HepG2 (cell line): ENCODE data around the gene ARHGAP35. TPM values are rescaled to one million over a fixed set of nuclear protein-coding genes. Genes with fewer than 3 reads are reported as not detected.

ENCODE experiments used
- BCL6 ChIP-seq: IDR thresholded peaks from 2 replicates; pipeline ENCODE4 v1.6.1; 2016; ENCODE audit warnings: missing genetic modification reagents, missing compliant biosample characterization
- ERF ChIP-seq: IDR thresholded peaks from 2 replicates; pipeline ENCODE4 v1.6.1; 2018; ENCODE audit warnings: missing biosample characterization, missing genetic modification reagents
- HMG20B ChIP-seq: conservative IDR thresholded peaks from 2 replicates; pipeline ENCODE4 v1.6.1; 2016; ENCODE audit warnings: missing genetic modification reagents, missing compliant biosample characterization
- KAT2B ChIP-seq: fragments of 150-350 bp; IDR thresholded peaks from 2 replicates; pipeline ENCODE4 v1.6.1; 2014; ENCODE audit warnings: low read depth, low read length, borderline replicate concordance
- KMT2A ChIP-seq: sonication (generic); formaldehyde crosslinking; IDR thresholded peaks from 2 replicates; pipeline ENCODE4 v1.4.0; 2020; ENCODE audit warnings: missing genetic modification reagents
- NFIC ChIP-seq: IDR thresholded peaks from 2 replicates; pipeline ENCODE4 v1.6.1; 2012; ENCODE audit warnings: mild to moderate bottlenecking, low read length, inconsistent platforms
- SMARCE1 ChIP-seq: fragments of 450-650 bp; IDR thresholded peaks from 2 replicates; pipeline ENCODE4 v1.6.1; 2017; ENCODE audit warnings: borderline replicate concordance
- YEATS2 ChIP-seq: sonication (generic); formaldehyde crosslinking; IDR thresholded peaks from 2 replicates; pipeline ENCODE4 v1.4.0; 2020; ENCODE audit warnings: missing genetic modification reagents, borderline replicate concordance
- ZBTB42 ChIP-seq: sonication (generic); formaldehyde crosslinking; IDR thresholded peaks from 2 replicates; pipeline ENCODE4 v1.5.0; 2020; ENCODE audit warnings: mild to moderate bottlenecking, missing genetic modification reagents
- ZEB1 ChIP-seq: IDR thresholded peaks from 2 replicates; pipeline ENCODE4 v1.6.1; 2012; ENCODE audit warnings: mild to moderate bottlenecking, low read depth, inconsistent platforms; ENCODE audit not compliant: insufficient replicate concordance
- ZNF780A ChIP-seq: sonication (generic); formaldehyde crosslinking; IDR thresholded peaks from 2 replicates; pipeline ENCODE4 v1.8.0; 2022; ENCODE audit warnings: mild to moderate bottlenecking, missing genetic modification reagents, moderate library complexity
- polyA plus RNA-seq, 8 experiments: library from polyadenylated mRNA; depleted of rRNA in 3 of 8; stranded (reverse) in 7 of 8; unstranded in 1 of 8; fragments of >200 nt; fragmentation: Illumina TruSeq in 4 of 8; extraction: Trizol in 4 of 8; gene quantifications; 2 replicates each; pipeline versions ENCODE4 v1.2.1 to v1.2.3, GENCODE V29; 2011 to 2016; ENCODE audit warnings: low read depth in 4 of 8, missing spikeins in 1 of 8, mixed read lengths in 1 of 8; ENCODE audit not compliant: insufficient read depth in 1 of 8
- total RNA-seq, 5 experiments: library from RNA; depleted of rRNA; stranded (reverse); fragments of >200 nt; fragmentation: Illumina TruSeq; extraction: Trizol; gene quantifications; 2 replicates each; pipeline ENCODE4 v1.2.3, GENCODE V29; 2016; ENCODE audit warnings: low read depth in 1 of 5
- TF ChIP-seq, protein P1 (sequence below): IDR thresholded peaks from 2 replicates; pipeline ENCODE4 v1.6.1; 2016; ENCODE audit warnings: mild to moderate bottlenecking, missing biosample characterization, missing genetic modification reagents
- TF ChIP-seq, protein P2 (sequence below): sonication (generic); formaldehyde crosslinking; IDR thresholded peaks from 2 replicates; pipeline ENCODE4 v1.5.0; 2020; ENCODE audit warnings: mild to moderate bottlenecking, missing genetic modification reagents, borderline replicate concordance
- TF ChIP-seq, protein P3 (sequence below): IDR thresholded peaks from 2 replicates; pipeline ENCODE4 v1.6.1; 2018; ENCODE audit warnings: missing genetic modification reagents, mild to moderate bottlenecking, missing compliant biosample characterization
- TF ChIP-seq, protein P4 (sequence below): IDR thresholded peaks from 2 replicates; pipeline ENCODE4 v1.6.1; 2012; ENCODE audit warnings: inconsistent platforms
- TF ChIP-seq, protein P5 (sequence below): sonication (generic); formaldehyde crosslinking; IDR thresholded peaks from 2 replicates; pipeline ENCODE4 v1.4.0; 2020; ENCODE audit warnings: missing genetic modification reagents
- TF ChIP-seq, protein P6 (sequence below): sonication (generic); formaldehyde crosslinking; IDR thresholded peaks from 2 replicates; pipeline ENCODE4 v1.8.1; 2023; ENCODE audit warnings: mild to moderate bottlenecking, inconsistent platforms, moderate library complexity, missing genetic modification reagents, borderline replicate concordance
- TF ChIP-seq, protein P7 (sequence below): IDR thresholded peaks from 2 replicates; pipeline ENCODE4 v1.4.0; 2020; ENCODE audit warnings: mild to moderate bottlenecking, missing genetic modification reagents

Gene ARHGAP35
- total and polyA plus RNA-seq, 2 of the 13 experiments (the other 11 are each of a cell fraction or from before 2014, with no cell fraction given): 30.1 to 30.2 TPM

DNA sequence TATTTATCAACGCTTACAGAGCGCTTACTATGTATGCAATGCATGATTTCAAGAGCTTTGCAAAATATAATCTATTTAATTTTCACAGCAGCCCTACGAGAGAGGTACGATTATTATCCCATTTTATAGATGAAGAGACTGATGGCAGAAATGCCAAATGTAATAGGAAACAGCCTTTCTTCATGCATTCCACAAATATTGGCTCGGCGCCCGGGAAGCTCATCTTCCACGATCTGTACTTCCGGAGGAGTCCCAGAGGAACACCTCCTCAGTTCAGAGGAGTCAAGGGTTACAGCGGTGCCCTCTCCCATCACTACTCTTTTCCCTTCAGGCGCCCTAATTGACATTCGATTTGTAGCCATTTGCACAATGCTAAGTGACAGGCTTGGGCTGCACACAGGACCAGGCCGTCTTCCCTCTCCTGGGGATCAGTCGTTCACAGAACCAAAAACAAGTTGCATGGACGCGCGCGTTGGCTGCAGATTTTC, 1.1 kb upstream of the ARHGAP35 start (continued):
- TF ChIP-seq KMT2A (0 out of 2 replicates have a peak, but pooled peaks have one; percentile 24), KAT2B (no peak), YEATS2 (peak; percentile 78), HMG20B (CRISPR knock-in tag) (0 out of 2 replicates have a peak, but pooled peaks have one; percentile 19), NFIC (peak; percentile 58), ZEB1 (peak; percentile 61), ERF (CRISPR knock-in tag) (no peak), ZBTB42 (no peak), ZNF780A (CRISPR knock-in tag) (0 out of 2 replicates have a peak, but pooled peaks have one; percentile 3), SMARCE1 (no peak), BCL6 (CRISPR knock-in tag) (0 out of 2 replicates have a peak, but pooled peaks have one; percentile 35)
- TF ChIP-seq, protein P1, sequence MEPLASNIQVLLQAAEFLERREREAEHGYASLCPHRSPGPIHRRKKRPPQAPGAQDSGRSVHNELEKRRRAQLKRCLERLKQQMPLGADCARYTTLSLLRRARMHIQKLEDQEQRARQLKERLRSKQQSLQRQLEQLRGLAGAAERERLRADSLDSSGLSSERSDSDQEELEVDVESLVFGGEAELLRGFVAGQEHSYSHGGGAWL (CRISPR knock-in tag): peak; percentile 43; the same call in 1 of the 2 replicates
- TF ChIP-seq, protein P2, sequence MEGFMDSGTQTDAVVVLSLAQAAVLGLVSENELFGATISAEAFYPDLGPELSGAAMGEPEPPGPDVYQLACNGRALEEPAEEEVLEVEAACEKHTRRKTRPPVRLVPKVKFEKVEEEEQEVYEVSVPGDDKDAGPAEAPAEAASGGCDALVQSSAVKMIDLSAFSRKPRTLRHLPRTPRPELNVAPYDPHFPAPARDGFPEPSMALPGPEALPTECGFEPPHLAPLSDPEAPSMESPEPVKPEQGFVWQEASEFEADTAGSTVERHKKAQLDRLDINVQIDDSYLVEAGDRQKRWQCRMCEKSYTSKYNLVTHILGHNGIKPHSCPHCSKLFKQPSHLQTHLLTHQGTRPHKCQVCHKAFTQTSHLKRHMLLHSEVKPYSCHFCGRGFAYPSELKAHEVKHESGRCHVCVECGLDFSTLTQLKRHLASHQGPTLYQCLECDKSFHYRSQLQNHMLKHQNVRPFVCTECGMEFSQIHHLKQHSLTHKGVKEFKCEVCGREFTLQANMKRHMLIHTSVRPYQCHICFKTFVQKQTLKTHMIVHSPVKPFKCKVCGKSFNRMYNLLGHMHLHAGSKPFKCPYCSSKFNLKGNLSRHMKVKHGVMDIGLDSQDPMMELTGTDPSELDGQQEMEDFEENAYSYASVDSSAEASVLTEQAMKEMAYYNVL (CRISPR knock-in tag): peak; percentile 47; the same call in 1 of the 2 replicates
- TF ChIP-seq, protein P3, sequence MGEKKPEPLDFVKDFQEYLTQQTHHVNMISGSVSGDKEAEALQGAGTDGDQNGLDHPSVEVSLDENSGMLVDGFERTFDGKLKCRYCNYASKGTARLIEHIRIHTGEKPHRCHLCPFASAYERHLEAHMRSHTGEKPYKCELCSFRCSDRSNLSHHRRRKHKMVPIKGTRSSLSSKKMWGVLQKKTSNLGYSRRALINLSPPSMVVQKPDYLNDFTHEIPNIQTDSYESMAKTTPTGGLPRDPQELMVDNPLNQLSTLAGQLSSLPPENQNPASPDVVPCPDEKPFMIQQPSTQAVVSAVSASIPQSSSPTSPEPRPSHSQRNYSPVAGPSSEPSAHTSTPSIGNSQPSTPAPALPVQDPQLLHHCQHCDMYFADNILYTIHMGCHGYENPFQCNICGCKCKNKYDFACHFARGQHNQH (CRISPR knock-in tag): no peak
- TF ChIP-seq, protein P4, sequence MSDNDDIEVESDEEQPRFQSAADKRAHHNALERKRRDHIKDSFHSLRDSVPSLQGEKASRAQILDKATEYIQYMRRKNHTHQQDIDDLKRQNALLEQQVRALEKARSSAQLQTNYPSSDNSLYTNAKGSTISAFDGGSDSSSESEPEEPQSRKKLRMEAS: no peak
- TF ChIP-seq, protein P5, sequence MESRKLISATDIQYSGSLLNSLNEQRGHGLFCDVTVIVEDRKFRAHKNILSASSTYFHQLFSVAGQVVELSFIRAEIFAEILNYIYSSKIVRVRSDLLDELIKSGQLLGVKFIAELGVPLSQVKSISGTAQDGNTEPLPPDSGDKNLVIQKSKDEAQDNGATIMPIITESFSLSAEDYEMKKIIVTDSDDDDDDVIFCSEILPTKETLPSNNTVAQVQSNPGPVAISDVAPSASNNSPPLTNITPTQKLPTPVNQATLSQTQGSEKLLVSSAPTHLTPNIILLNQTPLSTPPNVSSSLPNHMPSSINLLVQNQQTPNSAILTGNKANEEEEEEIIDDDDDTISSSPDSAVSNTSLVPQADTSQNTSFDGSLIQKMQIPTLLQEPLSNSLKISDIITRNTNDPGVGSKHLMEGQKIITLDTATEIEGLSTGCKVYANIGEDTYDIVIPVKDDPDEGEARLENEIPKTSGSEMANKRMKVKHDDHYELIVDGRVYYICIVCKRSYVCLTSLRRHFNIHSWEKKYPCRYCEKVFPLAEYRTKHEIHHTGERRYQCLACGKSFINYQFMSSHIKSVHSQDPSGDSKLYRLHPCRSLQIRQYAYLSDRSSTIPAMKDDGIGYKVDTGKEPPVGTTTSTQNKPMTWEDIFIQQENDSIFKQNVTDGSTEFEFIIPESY: 0 out of 2 replicates have a peak, but pooled peaks have one; percentile 15
- TF ChIP-seq, protein P6, sequence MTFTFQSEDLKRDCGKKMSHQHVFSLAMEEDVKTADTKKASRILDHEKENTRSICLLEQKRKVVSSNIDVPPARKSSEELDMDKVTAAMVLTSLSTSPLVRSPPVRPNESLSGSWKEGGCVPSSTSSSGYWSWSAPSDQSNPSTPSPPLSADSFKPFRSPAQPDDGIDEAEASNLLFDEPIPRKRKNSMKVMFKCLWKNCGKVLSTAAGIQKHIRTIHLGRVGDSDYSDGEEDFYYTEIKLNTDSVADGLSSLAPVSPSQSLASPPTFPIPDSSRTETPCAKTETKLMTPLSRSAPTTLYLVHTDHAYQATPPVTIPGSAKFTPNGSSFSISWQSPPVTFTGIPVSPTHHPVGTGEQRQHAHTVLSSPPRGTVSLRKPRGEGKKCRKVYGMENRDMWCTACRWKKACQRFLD: no peak
- TF ChIP-seq, protein P7, sequence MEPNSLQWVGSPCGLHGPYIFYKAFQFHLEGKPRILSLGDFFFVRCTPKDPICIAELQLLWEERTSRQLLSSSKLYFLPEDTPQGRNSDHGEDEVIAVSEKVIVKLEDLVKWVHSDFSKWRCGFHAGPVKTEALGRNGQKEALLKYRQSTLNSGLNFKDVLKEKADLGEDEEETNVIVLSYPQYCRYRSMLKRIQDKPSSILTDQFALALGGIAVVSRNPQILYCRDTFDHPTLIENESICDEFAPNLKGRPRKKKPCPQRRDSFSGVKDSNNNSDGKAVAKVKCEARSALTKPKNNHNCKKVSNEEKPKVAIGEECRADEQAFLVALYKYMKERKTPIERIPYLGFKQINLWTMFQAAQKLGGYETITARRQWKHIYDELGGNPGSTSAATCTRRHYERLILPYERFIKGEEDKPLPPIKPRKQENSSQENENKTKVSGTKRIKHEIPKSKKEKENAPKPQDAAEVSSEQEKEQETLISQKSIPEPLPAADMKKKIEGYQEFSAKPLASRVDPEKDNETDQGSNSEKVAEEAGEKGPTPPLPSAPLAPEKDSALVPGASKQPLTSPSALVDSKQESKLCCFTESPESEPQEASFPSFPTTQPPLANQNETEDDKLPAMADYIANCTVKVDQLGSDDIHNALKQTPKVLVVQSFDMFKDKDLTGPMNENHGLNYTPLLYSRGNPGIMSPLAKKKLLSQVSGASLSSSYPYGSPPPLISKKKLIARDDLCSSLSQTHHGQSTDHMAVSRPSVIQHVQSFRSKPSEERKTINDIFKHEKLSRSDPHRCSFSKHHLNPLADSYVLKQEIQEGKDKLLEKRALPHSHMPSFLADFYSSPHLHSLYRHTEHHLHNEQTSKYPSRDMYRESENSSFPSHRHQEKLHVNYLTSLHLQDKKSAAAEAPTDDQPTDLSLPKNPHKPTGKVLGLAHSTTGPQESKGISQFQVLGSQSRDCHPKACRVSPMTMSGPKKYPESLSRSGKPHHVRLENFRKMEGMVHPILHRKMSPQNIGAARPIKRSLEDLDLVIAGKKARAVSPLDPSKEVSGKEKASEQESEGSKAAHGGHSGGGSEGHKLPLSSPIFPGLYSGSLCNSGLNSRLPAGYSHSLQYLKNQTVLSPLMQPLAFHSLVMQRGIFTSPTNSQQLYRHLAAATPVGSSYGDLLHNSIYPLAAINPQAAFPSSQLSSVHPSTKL (CRISPR knock-in tag): 0 out of 2 replicates have a peak, but pooled peaks have one; percentile 19
